Activated T-cell treated with anti-CD3 and anti-CD28 coated beads for 24 hours (primary cell): ENCODE data around the gene CEP350.

Experiments
- DNase-seq: peaks from one replicate; pipeline ENCODE4 v3.0.0-alpha.2; 2020; ENCODE audit warnings: low read depth

The CEP350 gene

GRCh38 chr1:179954493-179955286, at the start of gene CEP350:
Gene CEP350 (plus strand): TSS chr1:179954810. CDS start chr1:179986182, 31,372 bp downstream.
- peak; percentile 97 for DNase-seq

- no peak for DNase-seq
These were observed 43.7 kb upstream of the CEP350 start for GRCh38 chr1:179910934-179911333.

GRCh38 chr1:179911812-179912211, 42.8 kb upstream of the CEP350 start:
- no peak for DNase-seq

GRCh38 chr1:179917601-179918429, 36.8 kb upstream of the CEP350 start:
- no peak for DNase-seq

GRCh38 chr1:179921472-179921871, 33.1 kb upstream of the CEP350 start:
- no peak for DNase-seq

GRCh38 chr1:179921981-179922872, 32.4 kb upstream of the CEP350 start:
- DNase-seq = no peak

- no peak for DNase-seq
These were observed 31.6 kb upstream of the CEP350 start for GRCh38 chr1:179923029-179923428.

- DNase-seq = no peak
These were observed 30.3 kb upstream of the CEP350 start for GRCh38 chr1:179924268-179924667.

- no peak for DNase-seq
These were observed 29.3 kb upstream of the CEP350 start for GRCh38 chr1:179925302-179925701.

- DNase-seq = no peak
These were observed 28.4 kb upstream of the CEP350 start for GRCh38 chr1:179925922-179926849.

GRCh38 chr1:179926850-179927205, 27.8 kb upstream of the CEP350 start:
- no peak for DNase-seq

- DNase-seq = no peak
These were observed 24.4 kb upstream of the CEP350 start for GRCh38 chr1:179929955-179930798.

- DNase-seq = no peak
These were observed 23.7 kb upstream of the CEP350 start for GRCh38 chr1:179930867-179931266.

GRCh38 chr1:179933219-179933618, 21.4 kb upstream of the CEP350 start:
- no peak for DNase-seq

GRCh38 chr1:179935909-179936496, 18.6 kb upstream of the CEP350 start:
- no peak for DNase-seq

GRCh38 chr1:179937668-179938254, 16.8 kb upstream of the CEP350 start:
- no peak for DNase-seq

- DNase-seq = no peak
These were observed 15.9 kb upstream of the CEP350 start for GRCh38 chr1:179938752-179939151.

- no peak for DNase-seq
These were observed 14.7 kb upstream of the CEP350 start for GRCh38 chr1:179939941-179940340.

GRCh38 chr1:179941454-179941853, 13.2 kb upstream of the CEP350 start:
- DNase-seq = no peak
